Measurements from ENCODE around the gene DNAH10.

The DNAH10 gene

DNA sequence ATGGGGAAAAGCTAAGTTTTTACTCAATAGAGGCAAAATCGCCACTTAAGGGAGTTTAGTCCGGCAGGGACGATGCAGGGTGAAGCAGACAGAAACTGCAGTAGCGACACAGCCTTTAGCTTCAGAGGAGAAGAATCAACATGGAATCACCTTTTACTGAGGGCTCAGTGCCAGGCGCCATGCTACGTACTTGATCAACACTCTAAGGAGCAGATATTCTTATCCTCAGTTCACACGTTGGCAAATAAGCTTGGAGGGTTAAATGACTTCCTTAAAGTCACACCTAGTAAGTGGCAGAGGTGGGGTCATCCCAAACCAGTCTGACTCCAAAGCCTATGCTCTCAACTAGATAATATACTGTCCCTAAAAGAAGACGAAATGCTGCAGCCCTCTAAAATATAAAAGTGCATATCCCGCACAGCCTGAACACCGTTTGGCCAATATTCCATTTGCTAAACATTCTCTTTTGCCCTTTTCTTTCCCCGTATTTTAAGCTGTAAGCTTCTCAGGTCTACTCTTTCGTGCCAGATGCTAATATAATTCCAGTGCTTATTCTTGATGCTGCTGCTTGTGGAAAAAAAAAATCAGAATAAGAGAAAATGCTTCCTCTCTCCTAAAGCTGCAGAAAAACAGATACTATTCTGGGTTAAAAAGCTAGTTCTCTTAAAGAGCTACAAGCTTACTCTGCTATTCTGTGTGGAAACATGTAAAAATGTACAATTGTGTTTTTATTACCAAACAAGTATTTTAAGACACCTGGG, 199.7 kb downstream of the DNAH10 start:
- 98% methylated on average over 7 of the region's 12 CpGs for WGBS (ENCODE audit: insufficient coverage)
- Histone ChIP-seq H3K4me1 (ENCODE audit: control extremely low read depth in 1 of 4, control insufficient read depth in 4 of 4, insufficient read depth in 4 of 4, low read length in 3 of 4) (no peaks in the 10 kb centered on the region), H3K4me3 (ENCODE audit: control insufficient read depth in 1 of 7, extremely low read depth in 1 of 7, insufficient read depth in 4 of 7, low read depth in 2 of 7, low read length in 6 of 7) (no peak overlapping the region), H3K27ac (ENCODE audit: insufficient read depth in 1 of 2, low read depth in 1 of 2, low read length in 2 of 2, poor library complexity in 1 of 2, severe bottlenecking in 2 of 2) (no peak overlapping the region), H3K36me3 (ENCODE audit: control insufficient read depth in 4 of 4, insufficient read depth in 4 of 4, low read length in 3 of 4) (peaks cover 0 to 10% (median 0%) of the 10 kb centered on the region in 4 experiments), H3K9me3 (ENCODE audit: control extremely low read depth in 1 of 5, control insufficient read depth in 4 of 5, insufficient read depth in 2 of 5, low read depth in 1 of 5, low read length in 4 of 5) (no peaks in the 10 kb centered on the region), H3K27me3 (replicated peaks in 2 of 5; ENCODE audit: control insufficient read depth in 4 of 5, insufficient read depth in 5 of 5, low read length in 4 of 5) (no peaks in the 10 kb centered on the region)
- peak in 1 of 3 donors; percentile 37 for DNase-seq
- POLR2A ChIA-PET, result no interaction called here
- CTCF ChIA-PET, result interaction anchor here (0.7 to 1.2 kb wide), 3 partner anchors 29 to 71 kb away, joined by 3 to 6 read pairs (median 3); no protein-coding TSS in a partner anchor

DNA sequence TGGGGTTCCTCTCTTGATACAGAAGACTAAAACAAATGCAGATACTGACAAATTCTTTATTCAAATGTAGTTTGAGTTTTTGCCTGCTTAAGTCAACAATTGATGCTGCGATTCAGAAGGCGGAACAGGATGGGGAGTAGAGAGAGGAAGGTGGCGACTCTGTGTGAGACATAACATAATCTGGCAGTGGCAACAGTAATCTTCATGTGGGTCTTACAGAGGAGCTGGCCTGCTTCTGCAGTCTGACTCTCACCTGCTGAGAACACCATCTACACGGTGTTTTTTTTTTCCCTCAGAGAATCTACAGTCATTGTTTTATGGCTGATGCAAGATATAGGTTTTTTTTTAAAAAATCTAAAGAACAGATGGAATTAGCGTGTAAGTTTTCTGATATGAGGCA, 200.4 kb downstream of the DNAH10 start:
- Histone ChIP-seq H3K4me1 (ENCODE audit: control extremely low read depth in 1 of 4, control insufficient read depth in 4 of 4, insufficient read depth in 4 of 4, low read length in 3 of 4) (no peaks in the 10 kb centered on the region), H3K9me3 (ENCODE audit: control extremely low read depth in 1 of 5, control insufficient read depth in 4 of 5, insufficient read depth in 2 of 5, low read depth in 1 of 5, low read length in 4 of 5) (no peaks in the 10 kb centered on the region), H3K36me3 (ENCODE audit: control insufficient read depth in 4 of 4, insufficient read depth in 4 of 4, low read length in 3 of 4) (peaks cover 0 to 10% (median 0%) of the 10 kb centered on the region in 4 experiments), H3K27me3 (replicated peaks in 2 of 5; ENCODE audit: control insufficient read depth in 4 of 5, insufficient read depth in 5 of 5, low read length in 4 of 5) (no peaks in the 10 kb centered on the region), H3K4me3 (ENCODE audit: control insufficient read depth in 1 of 7, extremely low read depth in 1 of 7, insufficient read depth in 4 of 7, low read depth in 2 of 7, low read length in 6 of 7) (no peak overlapping the region), H3K27ac (ENCODE audit: insufficient read depth in 1 of 2, low read depth in 1 of 2, low read length in 2 of 2, poor library complexity in 1 of 2, severe bottlenecking in 2 of 2) (no peak overlapping the region)
- CTCF ChIA-PET, result interaction anchor here (0.7 to 1.7 kb wide), 3 partner anchors 18 to 71 kb away, joined by 3 to 6 read pairs (median 3); no protein-coding TSS in a partner anchor
- POLR2A ChIA-PET, result interaction anchor here (0.6 kb wide), 1 partner anchor 594 kb away, joined by 4 read pairs; no protein-coding TSS in a partner anchor
- no peak for DNase-seq
- WGBS (ENCODE audit: insufficient coverage), result 97% methylated on average over 5 of the region's 5 CpGs

DNA sequence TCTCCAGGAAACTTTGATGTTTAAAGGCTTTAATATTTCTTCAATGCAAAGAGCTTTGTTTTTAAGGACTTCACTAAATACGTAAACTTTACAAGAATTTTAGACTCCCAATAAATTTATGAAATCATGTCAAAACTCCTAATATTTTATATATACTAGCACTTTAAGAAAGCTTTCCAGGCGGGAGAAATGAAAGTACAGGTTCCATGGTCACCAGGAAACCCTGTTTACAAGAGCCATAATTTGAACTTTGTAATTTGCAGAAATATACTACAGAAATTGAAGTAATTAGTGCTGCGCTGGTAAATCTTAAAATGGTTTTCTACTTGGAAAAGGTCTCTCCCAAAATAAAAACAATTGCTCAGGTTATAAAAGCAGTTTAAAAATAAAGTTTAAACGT, 201.7 kb downstream of the DNAH10 start:
- no peaks in the 10 kb centered on the region for H3K4me1 ChIP-seq (ENCODE audit: control extremely low read depth in 1 of 4, control insufficient read depth in 4 of 4, insufficient read depth in 4 of 4, low read length in 3 of 4)
- H3K9me3 ChIP-seq (ENCODE audit: control extremely low read depth in 1 of 5, control insufficient read depth in 4 of 5, insufficient read depth in 2 of 5, low read depth in 1 of 5, low read length in 4 of 5), result no peaks in the 10 kb centered on the region
- WGBS (ENCODE audit: insufficient coverage), result 100% methylated on average over 1 of the region's 4 CpGs

DNA sequence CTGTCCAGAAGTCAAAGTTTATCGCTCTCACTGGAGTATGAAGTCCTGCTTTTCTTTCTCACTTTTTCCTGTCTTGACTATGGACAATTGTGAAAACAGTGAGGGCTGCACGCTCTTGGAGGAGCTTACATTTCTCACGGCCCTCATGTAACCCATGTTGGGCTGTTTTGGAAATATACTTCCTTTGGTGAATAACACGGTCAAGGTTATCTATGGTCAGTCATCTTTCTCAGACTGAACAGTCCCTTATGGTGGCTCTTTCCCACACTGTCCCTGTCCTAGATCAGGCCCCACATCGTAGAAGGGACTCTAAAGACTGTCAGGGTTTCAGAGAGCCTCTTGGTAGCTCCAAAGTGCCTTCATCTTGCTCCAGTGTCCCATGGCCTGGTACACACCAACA, 203.3 kb downstream of the DNAH10 start:
- POLR2A ChIA-PET, result no interaction called here
- H3K4me3 ChIP-seq (ENCODE audit: control insufficient read depth in 1 of 7, extremely low read depth in 1 of 7, insufficient read depth in 4 of 7, low read depth in 2 of 7, low read length in 6 of 7), result no peak overlapping the region

More for the DNA sequence above, 201.7 kb downstream of the DNAH10 start:
- no peak overlapping the region for H3K27ac ChIP-seq (ENCODE audit: insufficient read depth in 1 of 2, low read depth in 1 of 2, low read length in 2 of 2, poor library complexity in 1 of 2, severe bottlenecking in 2 of 2)
- peaks cover 0 to 10% (median 1%) of the 10 kb centered on the region in 4 experiments for H3K36me3 ChIP-seq (ENCODE audit: control insufficient read depth in 4 of 4, insufficient read depth in 4 of 4, low read length in 3 of 4)
- no peak overlapping the region for H3K4me3 ChIP-seq (ENCODE audit: control insufficient read depth in 1 of 7, extremely low read depth in 1 of 7, insufficient read depth in 4 of 7, low read depth in 2 of 7, low read length in 6 of 7)
- POLR2A ChIA-PET, result no interaction called here
- CTCF ChIA-PET, result interaction anchor here (1.7 kb wide), 1 partner anchor 17 kb away, joined by 3 read pairs; no protein-coding TSS in a partner anchor
- no peak for DNase-seq
- no peaks in the 10 kb centered on the region for H3K27me3 ChIP-seq (replicated peaks in 2 of 5; ENCODE audit: control insufficient read depth in 4 of 5, insufficient read depth in 5 of 5, low read length in 4 of 5)

DNA sequence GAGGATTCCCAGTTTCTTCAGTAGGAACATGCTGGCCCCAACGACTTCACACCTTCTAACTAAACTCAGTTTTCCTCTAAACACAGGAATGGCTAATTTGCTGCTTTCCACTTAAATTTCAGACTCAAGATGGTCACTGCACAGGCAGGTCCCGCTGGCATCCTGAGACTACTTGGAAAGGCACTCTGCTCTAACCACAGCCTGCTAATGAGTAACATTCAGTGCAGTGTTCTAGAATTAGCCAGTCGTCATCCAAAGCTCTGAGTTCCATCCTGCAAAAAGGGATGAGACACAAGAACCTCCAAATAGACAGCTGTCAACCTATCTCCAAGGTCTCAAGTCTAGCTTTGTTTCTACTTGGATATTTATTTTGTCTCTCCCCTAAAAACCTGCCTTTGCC, 204.5 kb downstream of the DNAH10 start:
- H3K9me3 ChIP-seq (ENCODE audit: control extremely low read depth in 1 of 5, control insufficient read depth in 4 of 5, insufficient read depth in 2 of 5, low read depth in 1 of 5, low read length in 4 of 5), result no peaks in the 10 kb centered on the region
- 100% methylated on average over 3 of the region's 3 CpGs for WGBS (ENCODE audit: insufficient coverage)
- peaks cover 2 to 5% (median 3%) of the 10 kb centered on the region in 4 experiments for H3K4me1 ChIP-seq (ENCODE audit: control extremely low read depth in 1 of 4, control insufficient read depth in 4 of 4, insufficient read depth in 4 of 4, low read length in 3 of 4)
- H3K36me3 ChIP-seq (ENCODE audit: control insufficient read depth in 4 of 4, insufficient read depth in 4 of 4, low read length in 3 of 4), result peaks cover 0 to 10% (median 1%) of the 10 kb centered on the region in 4 experiments
- H3K27me3 ChIP-seq (replicated peaks in 2 of 5; ENCODE audit: control insufficient read depth in 4 of 5, insufficient read depth in 5 of 5, low read length in 4 of 5), result peaks cover 0 to 2% (median 0%) of the 10 kb centered on the region in 5 experiments
- no peak overlapping the region for H3K27ac ChIP-seq (ENCODE audit: insufficient read depth in 1 of 2, low read depth in 1 of 2, low read length in 2 of 2, poor library complexity in 1 of 2, severe bottlenecking in 2 of 2)
- POLR2A ChIA-PET, result no interaction called here
- CTCF ChIA-PET, result interaction anchor here (1.0 to 1.3 kb wide), 2 partner anchors 61 to 62 kb away, joined by 3 read pairs; no protein-coding TSS in a partner anchor
- no peak overlapping the region for H3K4me3 ChIP-seq (ENCODE audit: control insufficient read depth in 1 of 7, extremely low read depth in 1 of 7, insufficient read depth in 4 of 7, low read depth in 2 of 7, low read length in 6 of 7)
- no peak for DNase-seq

More for the DNA sequence above, 203.3 kb downstream of the DNAH10 start:
- no peaks in the 10 kb centered on the region for H3K4me1 ChIP-seq (ENCODE audit: control extremely low read depth in 1 of 4, control insufficient read depth in 4 of 4, insufficient read depth in 4 of 4, low read length in 3 of 4)
- 79% methylated on average over 5 of the region's 5 CpGs for WGBS (ENCODE audit: insufficient coverage)
- CTCF ChIA-PET, result interaction anchor here (1.1 to 1.2 kb wide), 4 partner anchors 18 to 62 kb away, joined by 3 to 4 read pairs (median 3); no protein-coding TSS in a partner anchor
- no peak for DNase-seq
- H3K27ac ChIP-seq (ENCODE audit: insufficient read depth in 1 of 2, low read depth in 1 of 2, low read length in 2 of 2, poor library complexity in 1 of 2, severe bottlenecking in 2 of 2), result no peak overlapping the region
- H3K27me3 ChIP-seq (replicated peaks in 2 of 5; ENCODE audit: control insufficient read depth in 4 of 5, insufficient read depth in 5 of 5, low read length in 4 of 5), result peaks cover 0 to 2% (median 0%) of the 10 kb centered on the region in 5 experiments
- peaks cover 0 to 10% (median 1%) of the 10 kb centered on the region in 4 experiments for H3K36me3 ChIP-seq (ENCODE audit: control insufficient read depth in 4 of 4, insufficient read depth in 4 of 4, low read length in 3 of 4)
- no peaks in the 10 kb centered on the region for H3K9me3 ChIP-seq (ENCODE audit: control extremely low read depth in 1 of 5, control insufficient read depth in 4 of 5, insufficient read depth in 2 of 5, low read depth in 1 of 5, low read length in 4 of 5)

DNA sequence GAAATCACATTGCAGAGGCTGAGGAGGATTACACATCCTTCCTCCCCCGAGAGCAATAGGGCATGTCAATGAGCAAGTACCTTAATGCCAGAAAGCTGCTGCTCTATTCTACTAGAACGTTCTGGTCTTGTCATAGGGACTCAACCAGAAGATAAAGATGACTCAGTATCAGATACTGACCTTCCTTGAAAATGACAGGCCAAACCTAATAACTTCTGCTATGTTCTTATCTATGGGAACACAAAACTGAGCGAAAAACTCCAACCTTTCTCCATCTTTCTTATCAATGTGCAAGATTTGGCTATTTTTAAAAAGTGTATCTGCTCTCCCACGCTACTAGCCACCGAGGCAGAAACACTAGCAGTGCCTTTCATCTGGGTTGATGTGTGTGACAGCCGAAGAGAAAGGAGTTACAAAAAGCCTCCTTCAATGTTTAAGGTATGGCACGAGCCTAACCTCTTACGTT, 205.1 kb downstream of the DNAH10 start:
- H3K4me3 ChIP-seq (ENCODE audit: control insufficient read depth in 1 of 7, extremely low read depth in 1 of 7, insufficient read depth in 4 of 7, low read depth in 2 of 7, low read length in 6 of 7), result no peak overlapping the region
- POLR2A ChIA-PET, result no interaction called here
- peaks cover 4 to 7% (median 7%) of the 10 kb centered on the region in 4 experiments for H3K4me1 ChIP-seq (ENCODE audit: control extremely low read depth in 1 of 4, control insufficient read depth in 4 of 4, insufficient read depth in 4 of 4, low read length in 3 of 4)

DNA sequence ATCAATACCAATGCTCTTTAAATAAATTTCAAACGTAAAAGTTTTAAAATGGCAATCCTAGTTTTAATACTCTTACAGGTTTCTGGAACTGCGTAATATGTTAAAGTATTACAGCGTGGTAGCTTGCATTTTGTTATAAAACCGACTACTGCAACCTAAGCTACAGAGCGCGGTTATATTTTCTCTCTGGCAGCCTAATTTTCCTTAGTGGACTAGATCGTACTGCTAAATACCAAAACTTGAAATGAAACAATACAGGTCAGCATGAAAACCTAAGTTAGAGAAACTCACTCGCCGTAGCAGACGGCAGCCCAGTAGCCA, 209.3 kb downstream of the DNAH10 start:
- ChIA-PET CTCF (interaction anchor here (1.8 kb wide), 1 partner anchor 60 kb away, joined by 4 read pairs; no protein-coding TSS in a partner anchor), POLR2A (interaction anchor here (0.9 kb wide), 1 partner anchor 11 kb away, joined by 4 read pairs; no protein-coding TSS in a partner anchor)
- peak overlapping the region; percentile 69 to 88 (median 78) for H3K4me3 ChIP-seq (ENCODE audit: control insufficient read depth in 1 of 7, extremely low read depth in 1 of 7, insufficient read depth in 4 of 7, low read depth in 2 of 7, low read length in 6 of 7)
- peaks cover 0 to 2% (median 0%) of the 10 kb centered on the region in 5 experiments for H3K27me3 ChIP-seq (replicated peaks in 2 of 5; ENCODE audit: control insufficient read depth in 4 of 5, insufficient read depth in 5 of 5, low read length in 4 of 5)
- peaks cover 10 to 20% (median 17%) of the 10 kb centered on the region in 4 experiments for H3K4me1 ChIP-seq (ENCODE audit: control extremely low read depth in 1 of 4, control insufficient read depth in 4 of 4, insufficient read depth in 4 of 4, low read length in 3 of 4)
- H3K9me3 ChIP-seq (ENCODE audit: control extremely low read depth in 1 of 5, control insufficient read depth in 4 of 5, insufficient read depth in 2 of 5, low read depth in 1 of 5, low read length in 4 of 5), result no peaks in the 10 kb centered on the region
- 36% methylated on average over 8 of the region's 10 CpGs for WGBS (ENCODE audit: insufficient coverage)
- H3K27ac ChIP-seq (ENCODE audit: insufficient read depth in 1 of 2, low read depth in 1 of 2, low read length in 2 of 2, poor library complexity in 1 of 2, severe bottlenecking in 2 of 2), result peak overlapping the region in 1 of 2 experiments; percentile 71
- H3K36me3 ChIP-seq (ENCODE audit: control insufficient read depth in 4 of 4, insufficient read depth in 4 of 4, low read length in 3 of 4), result peaks cover 2 to 7% (median 4%) of the 10 kb centered on the region in 4 experiments
- no peak for DNase-seq

More for the DNA sequence above, 205.1 kb downstream of the DNAH10 start:
- WGBS (ENCODE audit: insufficient coverage), result 91% methylated on average over 5 of the region's 8 CpGs
- no peak overlapping the region for H3K27ac ChIP-seq (ENCODE audit: insufficient read depth in 1 of 2, low read depth in 1 of 2, low read length in 2 of 2, poor library complexity in 1 of 2, severe bottlenecking in 2 of 2)
- CTCF ChIA-PET, result interaction anchor here (1.0 to 1.3 kb wide), 2 partner anchors 62 to 63 kb away, joined by 3 read pairs; no protein-coding TSS in a partner anchor
- peaks cover 0 to 2% (median 0%) of the 10 kb centered on the region in 5 experiments for H3K27me3 ChIP-seq (replicated peaks in 2 of 5; ENCODE audit: control insufficient read depth in 4 of 5, insufficient read depth in 5 of 5, low read length in 4 of 5)
- H3K36me3 ChIP-seq (ENCODE audit: control insufficient read depth in 4 of 4, insufficient read depth in 4 of 4, low read length in 3 of 4), result peaks cover 0 to 10% (median 1%) of the 10 kb centered on the region in 4 experiments
- no peaks in the 10 kb centered on the region for H3K9me3 ChIP-seq (ENCODE audit: control extremely low read depth in 1 of 5, control insufficient read depth in 4 of 5, insufficient read depth in 2 of 5, low read depth in 1 of 5, low read length in 4 of 5)
- no peak for DNase-seq
